Mammary epithelial cell (primary cell): ENCODE data around the gene KRTAP10-10.

ENCODE experiments used
- CTCF ChIP-seq, 2 donors: IDR thresholded peaks in 1 of 2; conservative IDR thresholded peaks in 1 of 2; 2 replicates each; pipeline ENCODE4 v1.5.1; 2011 to 2012; ENCODE audit warnings: inconsistent platforms in 2 of 2, low read length in 2 of 2, mild to moderate bottlenecking in 2 of 2, control low read depth in 1 of 2, low read depth in 1 of 2; ENCODE audit not compliant: insufficient read depth in 1 of 2; ENCODE audit errors: extremely low read depth in 1 of 2
- EZH2 ChIP-seq: IDR thresholded peaks from 2 replicates; pipeline ENCODE4 v1.6.1; 2012; ENCODE audit warnings: low read length, inconsistent platforms, borderline replicate concordance

DNA sequence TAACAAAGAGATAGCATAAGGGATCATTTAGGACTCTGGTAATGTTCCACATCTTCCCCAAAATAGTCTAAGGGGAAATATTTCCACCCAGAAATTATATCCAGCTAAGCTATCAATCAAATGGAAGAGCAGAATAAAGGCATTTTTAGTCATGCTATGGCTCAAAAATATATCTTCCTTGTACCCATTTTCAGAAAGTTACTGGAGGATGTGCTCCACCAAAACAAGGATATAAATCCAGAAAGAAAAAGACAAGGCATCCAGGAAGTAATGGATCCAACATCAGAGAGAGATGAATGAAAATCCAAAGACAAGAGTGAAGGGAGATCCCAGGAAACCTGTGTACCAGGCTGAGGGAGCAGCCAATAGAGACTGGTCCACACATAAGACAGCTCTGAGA, 28.0 kb upstream of the KRTAP10-10 start:
- TF ChIP-seq CTCF (conservative IDR thresholded peaks at IDR 0.05 in 1 of 2, IDR thresholded peaks at IDR 0.05 in 1 of 2; ENCODE audit: extremely low read depth in 1 of 2, insufficient read depth in 1 of 2, low read depth in 1 of 2, low read length in 2 of 2), result no peak
- no peak for TF ChIP-seq EZH2
